Renal cortex interstitium (tissue), 11 donors: ENCODE measurements around the gene CCNA2. TPM values are rescaled to one million over a fixed set of nuclear protein-coding genes. Genes with fewer than 3 reads are reported as not detected.

Experiments used
- DNase-seq, 11 donors: peaks; one replicate each; pipeline ENCODE4 v3.0.0-alpha.2; 2013; ENCODE audit warnings: low read depth in 9 of 11, low spot score in 4 of 11; ENCODE audit errors: extremely low read depth in 1 of 11
- polyA plus RNA-seq, 3 donors: library from polyadenylated mRNA; unstranded; fragments of 120-200 nt; gene quantifications; one replicate each; pipeline ENCODE4 v1.2.1, GENCODE V29; 2013; ENCODE audit not compliant: insufficient read length in 3 of 3

Gene CCNA2
- polyA plus RNA-seq, 3 donors, result 27.5 to 44.5 (median 40.5) TPM

- DNase-seq, result no peak
Observed at GRCh38 chr4:121819216-121819965, 4.3 kb downstream of the CCNA2 start.

DNA sequence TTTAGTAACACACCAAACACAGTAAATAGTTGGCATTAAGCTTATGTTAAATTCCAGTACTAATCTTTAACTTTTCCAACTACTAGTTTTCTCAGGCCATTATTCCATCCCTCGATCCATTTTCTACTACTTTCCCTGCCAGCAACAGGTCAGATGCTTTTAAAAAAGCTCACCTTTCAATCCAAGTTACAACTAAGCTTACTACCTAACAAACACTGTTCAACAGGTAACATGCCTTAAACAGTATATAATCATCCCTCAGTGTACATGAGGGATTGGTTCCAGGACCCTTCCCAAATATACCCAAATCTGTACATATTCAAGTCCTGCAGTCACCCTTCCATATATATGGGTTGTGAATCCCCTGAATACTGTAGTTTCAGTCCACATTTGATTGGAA lies 5.5 kb downstream of the CCNA2 start:
- DNase-seq, result no peak

- no peak for DNase-seq
Observed at GRCh38 chr4:121817701-121818100, 6.0 kb downstream of the CCNA2 start.

DNA sequence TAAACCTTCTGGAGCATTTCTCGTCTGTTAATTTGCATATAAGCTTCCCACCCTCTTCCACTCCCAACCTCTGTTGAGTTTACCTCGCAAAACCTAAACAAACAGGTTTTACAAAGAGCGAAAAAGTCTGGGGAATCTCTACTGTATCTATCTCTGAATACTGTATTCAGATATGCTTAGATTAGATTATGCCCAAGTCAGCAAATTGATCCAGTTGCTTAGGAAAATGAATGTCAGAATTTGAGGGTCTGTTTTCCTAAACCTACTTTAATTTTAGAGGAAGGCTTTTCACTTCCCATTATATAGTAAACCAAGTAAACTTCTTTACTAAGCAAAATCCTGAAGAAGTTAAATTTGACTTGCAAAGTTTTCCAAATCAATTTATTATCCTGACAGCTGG lies 6.7 kb downstream of the CCNA2 start:
- DNase-seq, result no peak

- no peak for DNase-seq
Observed at GRCh38 chr4:121814756-121815155, 8.9 kb downstream of the CCNA2 start.

DNA sequence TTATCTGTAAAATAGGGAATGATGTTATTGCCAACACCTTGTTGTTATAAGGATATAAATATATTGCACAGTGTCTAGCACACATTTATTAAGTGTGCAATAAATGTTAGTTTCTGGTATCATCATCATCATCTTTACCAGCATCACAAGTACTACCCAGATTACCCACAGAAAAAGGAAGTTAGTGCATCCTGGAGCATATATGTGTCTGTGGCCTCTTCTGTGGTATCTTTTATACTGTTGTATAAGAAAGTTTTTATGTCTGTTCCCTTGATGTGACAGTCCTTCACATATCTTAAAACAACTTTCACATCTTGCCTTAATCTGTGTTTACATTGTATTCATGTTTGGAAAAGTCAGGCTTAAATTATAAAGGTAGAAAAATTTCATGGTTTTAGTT lies 12.6 kb downstream of the CCNA2 start:
- no peak for DNase-seq

DNA sequence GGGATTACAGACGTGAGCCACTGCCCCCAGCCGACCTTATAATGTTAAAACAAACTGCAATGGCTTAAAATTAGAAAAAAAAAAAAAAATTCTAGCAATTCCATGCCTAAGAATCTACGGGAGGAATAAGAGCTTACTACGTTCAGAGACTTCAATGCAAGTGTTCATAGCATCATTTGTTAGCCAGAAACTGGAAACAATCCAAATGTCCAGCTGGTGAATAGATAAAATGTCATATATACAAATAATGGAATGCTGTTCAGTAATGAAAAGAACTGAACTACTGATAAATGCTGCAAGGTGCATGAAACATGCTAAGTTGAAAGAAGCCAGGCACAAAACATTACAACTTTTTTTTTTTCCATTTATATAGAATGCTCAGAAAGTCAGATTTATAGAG lies 17.3 kb downstream of the CCNA2 start:
- no peak for DNase-seq

- DNase-seq, result no peak
Observed at GRCh38 chr4:121801715-121802075, 22.0 kb downstream of the CCNA2 start.

DNA sequence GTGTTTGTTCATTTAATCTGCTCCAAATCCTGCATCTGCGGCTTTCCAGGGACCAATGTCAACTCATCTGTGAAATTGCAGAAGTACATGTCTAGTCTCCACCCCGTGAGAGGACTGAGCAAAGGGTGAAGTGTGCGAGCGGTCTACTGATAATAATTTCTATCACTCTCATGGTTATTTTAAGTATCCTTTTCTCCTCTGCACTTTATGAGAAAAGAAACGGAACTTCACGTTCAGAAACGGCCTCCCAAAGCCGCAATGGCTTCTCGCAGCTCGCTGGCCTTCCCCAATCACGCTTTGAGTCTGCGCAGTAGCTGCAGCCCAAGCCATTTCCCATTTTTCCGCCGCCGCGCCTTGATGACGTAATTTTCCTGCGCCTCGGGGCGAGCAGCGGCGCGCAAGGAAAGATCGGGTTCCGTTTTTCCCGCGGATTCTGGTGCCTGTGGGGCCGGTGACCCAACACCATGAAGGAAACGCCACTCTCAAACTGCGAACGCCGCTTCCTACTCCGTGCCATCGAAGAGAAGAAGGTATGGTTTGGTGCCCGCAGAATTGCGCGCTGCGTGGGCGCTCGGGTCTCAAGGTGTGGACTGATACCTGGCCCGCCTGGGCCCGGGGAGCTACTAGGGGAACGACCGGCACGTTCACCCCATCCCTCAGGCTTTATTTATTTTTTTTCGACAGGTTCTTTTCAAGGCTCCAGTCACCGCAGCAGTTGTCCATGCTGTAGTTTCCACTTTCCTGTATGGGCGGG lies 22.5 kb downstream of the CCNA2 start, which contains the start of gene EXOSC9:
TSS of gene EXOSC9 (plus strand) at position 363 of the 754 bp plus-strand sequence. CDS start at position 465, 102 bp downstream.
- peak; percentile 91 to 97 (median 95) for DNase-seq

GRCh38 chr4:121800638-121800960 lies 23.1 kb downstream of the CCNA2 start:
- DNase-seq, result no peak

DNA sequence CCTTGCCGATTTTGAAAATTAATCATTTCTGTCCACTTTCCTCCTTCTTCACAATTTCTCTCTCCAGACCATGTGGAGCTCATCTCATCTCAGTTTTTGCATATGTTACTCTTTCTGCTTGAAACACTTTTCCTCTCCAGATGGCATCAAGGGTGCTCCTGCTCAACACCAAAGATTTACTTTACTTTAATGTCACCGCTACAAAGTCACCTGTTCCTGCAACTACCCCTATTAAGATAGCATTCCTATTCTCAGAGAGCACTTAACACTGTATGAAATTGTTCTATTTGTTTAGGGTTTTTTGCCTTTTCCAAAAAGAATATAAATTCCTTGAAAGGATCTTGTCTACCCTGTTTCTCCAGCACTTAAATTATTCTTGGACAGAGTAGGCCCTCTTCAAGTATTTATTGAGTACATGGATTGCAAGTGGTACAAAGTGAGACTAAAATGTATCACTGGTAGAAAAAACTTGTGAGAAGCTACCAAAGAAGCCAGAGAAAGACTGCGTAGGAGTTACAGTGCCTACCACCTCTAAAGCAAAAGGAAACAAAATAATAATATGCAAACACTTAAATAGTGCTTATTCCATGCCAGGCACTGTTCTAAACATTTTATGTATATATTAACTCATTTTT lies 23.7 kb downstream of the CCNA2 start:
- DNase-seq, result no peak

GRCh38 chr4:121799208-121799823 lies 24.4 kb downstream of the CCNA2 start:
- DNase-seq, result no peak

- no peak for DNase-seq
Observed at GRCh38 chr4:121796283-121796682, 27.4 kb downstream of the CCNA2 start.

DNA sequence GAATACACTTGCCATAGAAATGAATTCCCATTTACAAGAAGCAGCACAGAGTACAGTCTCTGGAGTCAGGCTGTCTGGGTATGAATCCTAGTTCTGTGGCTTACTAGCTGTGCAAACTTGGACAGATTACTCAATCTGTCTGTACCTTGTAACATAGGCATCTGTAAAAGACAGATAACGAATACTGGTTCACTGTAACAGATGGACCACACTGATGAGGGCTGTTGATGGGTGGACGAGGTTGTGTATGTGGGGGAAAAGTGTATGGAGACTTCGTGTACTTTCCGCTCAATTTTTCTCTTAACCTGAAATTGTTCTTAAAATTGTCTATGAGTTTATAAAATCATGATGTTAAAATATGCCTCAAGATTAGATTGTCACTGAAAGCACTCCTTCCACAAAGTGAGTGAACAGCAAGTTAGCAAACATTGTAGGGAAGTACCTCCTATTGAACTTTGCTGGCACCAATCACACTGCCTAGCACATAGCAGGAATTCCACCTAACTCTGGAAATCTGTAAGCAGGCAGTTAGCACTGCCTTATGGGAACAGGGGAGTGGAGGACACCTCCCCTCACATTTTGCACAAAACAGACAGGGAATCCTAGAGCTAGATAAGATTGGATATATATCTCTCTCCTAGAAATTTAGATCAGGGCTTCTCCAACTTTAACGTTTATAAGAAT lies 29.0 kb downstream of the CCNA2 start:
- DNase-seq, result no peak

- no peak for DNase-seq
Observed at GRCh38 chr4:121792966-121793365, 30.7 kb downstream of the CCNA2 start.

- DNase-seq, result no peak
Observed at GRCh38 chr4:121791481-121791880, 32.2 kb downstream of the CCNA2 start.

- DNase-seq, result no peak
Observed at GRCh38 chr4:121790976-121791375, 32.7 kb downstream of the CCNA2 start.

- DNase-seq, result no peak
Observed at GRCh38 chr4:121789960-121790829, 33.5 kb downstream of the CCNA2 start.
